NCI-H1694 (cell line): ENCODE results near the gene WWP2.
"Not testable (repeated sequence)": the region's sequence is repeated elsewhere in the genome, so short reads cannot be mapped to it uniquely, and the experiment has no call there.

Source experiments
- DNase-seq: peaks from one replicate; lab custom pipeline; 2025; lab: John Stamatoyannopoulos, UW

The WWP2 gene

GRCh38 chr16:69761983-69762813 is at the start of gene WWP2:
WWP2 (plus strand) TSS chr16:69762332; CDS start chr16:69787011, 24,679 bp downstream.
- DNase-seq: peak; percentile 33

- DNase-seq: no peak
Measured at GRCh38 chr16:69712914-69713581, 49.1 kb upstream of the WWP2 start.

- DNase-seq: no peak
Measured at GRCh38 chr16:69717066-69717465, 45.1 kb upstream of the WWP2 start.

DNA sequence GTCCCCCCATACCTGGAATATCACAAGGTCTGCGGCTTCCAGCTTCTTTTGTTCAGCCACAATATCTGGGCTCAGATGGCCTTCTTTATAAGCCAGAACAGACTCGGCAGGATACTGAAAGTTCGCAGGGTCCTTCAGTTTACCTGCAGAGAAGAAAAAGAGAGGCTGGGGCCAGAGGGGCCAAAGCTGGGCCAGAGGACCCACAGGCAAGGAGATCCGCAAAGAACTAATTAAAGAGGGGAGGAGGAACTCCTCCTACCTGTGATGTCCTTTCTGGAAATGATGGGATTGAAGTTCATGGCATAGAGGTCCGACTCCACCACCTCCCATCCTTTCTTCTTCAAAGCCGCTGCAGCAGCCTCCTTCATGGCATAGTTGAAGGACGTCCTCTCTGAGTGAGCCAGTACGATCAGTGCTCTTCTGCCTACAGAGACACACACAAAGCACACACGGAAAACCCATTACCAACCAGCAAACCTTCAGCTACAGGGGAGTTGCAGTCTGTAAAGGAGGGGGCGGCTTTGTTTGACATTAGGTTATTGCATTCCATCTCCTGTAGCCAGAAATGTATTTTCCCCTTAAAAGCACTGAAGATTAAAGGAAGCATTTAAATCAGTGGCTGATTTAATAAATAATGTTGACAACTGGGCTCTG is 43.9 kb upstream of the WWP2 start:
- DNase-seq: no peak

DNA sequence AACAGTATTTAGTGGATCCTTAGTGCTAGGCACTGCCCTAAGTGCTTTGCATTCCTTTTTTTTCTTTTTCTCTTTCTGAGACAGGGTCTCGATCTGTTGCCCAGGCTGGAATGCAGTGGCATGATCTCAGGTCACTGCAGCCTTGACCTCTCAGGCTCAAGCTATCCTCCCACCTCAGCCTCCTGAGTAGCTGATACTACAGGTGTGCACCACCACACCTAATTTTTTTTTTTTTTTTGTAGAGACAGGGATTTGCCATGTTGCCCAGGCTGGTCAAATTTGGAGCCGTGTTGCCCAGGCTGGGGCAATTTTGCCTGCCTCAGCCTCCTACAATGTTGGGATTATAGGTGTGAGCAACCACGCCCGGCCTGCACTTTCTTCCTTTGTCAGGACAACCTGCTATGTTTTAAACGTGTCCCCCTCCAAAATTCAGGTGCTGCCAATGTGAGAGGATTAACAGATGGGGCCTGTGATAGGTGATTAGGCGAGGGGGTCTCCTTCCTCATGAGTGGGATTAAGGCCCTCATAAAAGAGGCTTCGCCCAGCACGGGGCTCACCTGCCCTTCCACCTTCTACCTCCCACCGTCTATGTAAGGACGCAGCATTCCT is 41.2 kb upstream of the WWP2 start:
- DNase-seq: no peak

- no peak for DNase-seq
Measured at GRCh38 chr16:69721441-69721957, 40.6 kb upstream of the WWP2 start.

DNA sequence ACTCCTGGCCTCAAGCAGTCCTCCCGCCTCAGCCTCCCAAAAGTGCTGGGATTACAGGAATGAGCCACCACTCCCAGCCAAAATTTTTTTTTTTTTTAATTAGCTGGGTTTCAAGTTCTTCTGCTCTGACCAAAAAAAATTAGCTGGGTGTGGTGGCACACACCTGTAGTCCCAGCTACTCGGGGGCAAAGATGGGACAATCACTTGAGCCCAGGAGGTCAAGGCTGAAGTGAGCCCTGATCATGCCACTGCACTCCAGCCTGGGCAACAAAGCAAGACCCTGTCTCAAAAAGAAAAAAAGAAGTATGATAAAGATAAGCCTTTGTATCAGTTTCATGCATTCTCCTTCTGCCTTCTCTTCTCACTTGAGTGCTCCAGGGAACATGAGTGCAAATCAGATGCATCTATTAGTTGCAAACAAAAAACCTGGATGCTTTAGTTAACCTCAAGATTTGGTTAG is 37.7 kb upstream of the WWP2 start:
- DNase-seq: no peak

- no peak for DNase-seq
Measured at GRCh38 chr16:69724981-69725479, 37.1 kb upstream of the WWP2 start.

DNA sequence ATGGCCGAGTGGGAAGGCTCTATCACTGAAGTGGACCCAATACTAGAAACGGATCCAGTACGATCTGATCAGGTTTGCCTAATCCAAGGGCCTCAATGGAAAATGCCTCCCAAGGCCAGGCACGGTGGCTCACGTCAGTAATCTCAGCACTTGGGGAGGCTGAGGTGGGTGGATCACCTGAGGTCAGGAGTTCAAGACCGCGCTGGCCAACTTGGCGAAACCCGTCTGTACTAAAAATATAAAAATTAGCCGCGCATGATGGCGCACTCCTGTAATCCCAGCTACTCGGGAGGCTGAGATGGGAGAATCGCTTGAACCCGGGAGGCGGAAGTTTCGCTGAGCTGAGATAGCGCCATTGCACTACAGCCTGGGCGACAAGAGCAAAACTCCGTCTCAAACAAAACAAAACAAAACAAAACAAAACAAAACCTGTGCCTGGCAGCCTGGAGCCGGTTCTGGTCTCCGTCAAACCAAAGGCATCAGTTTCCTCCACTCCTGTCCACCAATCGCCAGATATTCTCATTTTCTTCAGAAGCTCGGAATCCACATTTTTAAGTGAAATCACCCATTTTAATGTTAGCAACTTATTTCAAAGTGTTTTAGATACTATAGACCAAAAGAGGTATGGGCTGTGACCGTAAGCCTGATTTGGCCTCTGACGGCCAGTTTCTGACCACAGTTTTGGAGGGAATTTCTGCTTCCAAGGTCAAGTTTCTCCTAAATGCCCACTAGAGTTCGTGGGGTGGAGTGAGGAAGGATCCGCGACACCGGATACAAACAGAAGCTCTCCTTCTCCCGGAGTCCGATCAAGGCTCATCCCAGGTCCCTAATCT is 36.4 kb upstream of the WWP2 start:
- DNase-seq: no peak

- peak; percentile 52 for DNase-seq
Measured at GRCh38 chr16:69726313-69727060, 35.6 kb upstream of the WWP2 start, which contains the start of gene NQO1. NQO1 (minus strand) TSS chr16:69726560; CDS start chr16:69726439, 121 bp downstream.

GRCh38 chr16:69727916-69728270 is 34.2 kb upstream of the WWP2 start:
- DNase-seq: no peak

- not testable (repeated sequence) for DNase-seq
Measured at GRCh38 chr16:69729030-69729429, 33.1 kb upstream of the WWP2 start.

- not testable (repeated sequence) for DNase-seq
Measured at GRCh38 chr16:69731280-69731679, 30.9 kb upstream of the WWP2 start.

GRCh38 chr16:69732101-69732500 is 30.0 kb upstream of the WWP2 start:
- no peak for DNase-seq

DNA sequence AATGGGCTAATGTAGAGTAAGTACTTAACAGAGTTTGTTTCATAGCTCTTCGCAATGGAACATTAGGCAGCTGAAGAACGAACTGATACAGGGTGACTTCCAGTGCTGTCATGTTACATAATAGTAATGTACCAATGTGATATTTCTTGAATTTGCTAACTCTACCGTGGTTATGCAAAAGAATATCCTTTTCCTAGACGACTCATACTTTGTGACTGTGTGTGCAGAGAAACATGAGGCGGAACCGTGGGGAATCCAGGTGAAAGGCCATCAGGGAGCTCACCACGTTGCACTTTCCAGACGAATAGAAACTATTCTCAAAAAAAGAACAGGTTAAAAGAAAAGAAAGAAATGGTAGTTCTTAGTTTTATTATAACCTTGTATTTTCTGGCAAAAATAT is 20.6 kb upstream of the WWP2 start:
- DNase-seq: no peak

DNA sequence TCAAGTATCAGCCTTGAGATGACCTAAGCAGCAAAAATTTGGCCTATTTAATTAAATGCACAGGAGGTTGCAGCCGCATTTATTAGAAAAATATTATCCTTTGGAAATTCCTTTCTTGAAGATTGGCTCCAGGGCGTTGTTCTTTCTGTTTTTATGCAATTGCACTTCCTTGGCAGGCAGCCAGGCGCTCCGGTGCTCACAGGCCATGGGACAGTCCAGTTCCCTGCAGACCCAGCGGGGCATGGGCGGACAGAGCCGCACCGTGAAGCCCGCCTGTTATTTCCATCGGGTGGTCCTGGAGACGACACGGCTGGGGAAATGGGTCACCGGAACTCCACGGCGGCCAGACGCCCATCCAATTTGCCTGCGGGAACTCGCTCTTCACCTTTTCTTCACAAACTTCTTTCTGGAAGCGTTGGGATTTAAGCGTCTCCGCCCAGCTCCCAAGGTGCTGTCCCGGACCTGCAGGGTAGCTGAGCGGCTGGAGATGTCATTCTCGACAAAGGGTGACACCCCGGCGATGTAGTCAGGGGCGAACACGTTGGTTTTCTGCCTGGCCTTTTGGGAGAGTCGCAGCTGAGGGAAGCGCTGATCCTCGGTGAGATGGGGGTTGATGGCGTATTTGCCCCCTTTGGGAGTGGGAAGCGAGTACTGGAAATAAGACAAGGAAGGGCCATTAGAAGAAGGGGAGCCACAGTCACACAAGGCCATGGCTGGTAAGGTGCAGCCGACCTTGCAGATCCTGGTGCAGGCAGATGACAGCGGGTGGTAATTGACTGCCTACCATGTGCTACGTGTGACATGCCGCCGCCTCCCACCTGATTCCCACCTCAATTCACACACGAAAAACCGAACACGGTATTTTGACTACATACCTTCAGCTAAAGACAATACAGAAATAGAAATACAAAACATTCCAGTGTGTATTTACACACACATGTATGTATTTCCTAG is 19.9 kb upstream of the WWP2 start:
- DNase-seq: no peak

DNA sequence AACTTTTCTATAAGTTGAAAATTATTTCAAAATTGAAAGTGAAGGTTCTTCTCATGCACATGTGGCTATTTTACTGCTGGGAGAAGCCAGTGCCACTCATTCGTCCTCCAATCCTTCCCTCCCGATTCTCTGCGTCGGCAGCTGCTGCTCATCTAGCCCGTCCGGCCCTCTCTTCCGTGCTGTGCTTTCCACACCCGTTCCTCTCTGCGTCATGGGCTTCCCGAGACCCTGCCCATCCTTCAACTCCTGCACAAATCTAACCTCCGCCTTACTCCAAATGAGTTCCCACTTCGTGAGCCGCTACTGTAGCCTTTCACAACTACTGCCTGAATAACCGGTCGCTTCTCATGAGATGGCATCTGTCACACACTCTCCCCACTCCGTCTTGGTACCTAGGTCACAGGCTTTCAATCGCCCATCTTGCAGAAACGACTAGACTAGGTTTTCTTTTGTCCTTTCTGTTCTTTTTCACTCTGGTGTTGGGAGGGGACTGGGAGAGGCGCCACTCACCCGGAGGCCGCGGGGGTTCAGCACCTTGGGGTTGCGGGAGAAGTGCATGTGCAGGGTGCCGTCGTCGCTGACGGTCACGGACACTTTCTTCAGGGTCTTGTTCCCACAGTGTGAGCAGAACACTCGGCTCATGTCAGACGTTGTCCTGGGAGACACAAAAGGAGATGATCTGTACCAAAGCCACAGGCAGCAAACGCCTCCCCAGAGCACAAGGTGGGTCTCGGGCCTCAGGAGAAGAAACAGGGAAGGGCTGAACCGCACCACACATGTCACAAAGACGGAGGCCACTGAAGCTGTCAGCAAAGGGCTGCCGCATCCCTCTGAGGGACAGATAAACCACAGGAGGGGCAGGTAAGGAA is 17.5 kb upstream of the WWP2 start:
- DNase-seq: no peak

- no peak for DNase-seq
Measured at GRCh38 chr16:69745232-69745612, 16.9 kb upstream of the WWP2 start.
